NCI-H748 treated with DMSO at 0.1 percent for 48 hours (cell line): ENCODE data around the gene AFDN.

Experiments
- DNase-seq: peaks from one replicate; lab custom pipeline; 2025; lab: John Stamatoyannopoulos, UW

Gene AFDN

DNA sequence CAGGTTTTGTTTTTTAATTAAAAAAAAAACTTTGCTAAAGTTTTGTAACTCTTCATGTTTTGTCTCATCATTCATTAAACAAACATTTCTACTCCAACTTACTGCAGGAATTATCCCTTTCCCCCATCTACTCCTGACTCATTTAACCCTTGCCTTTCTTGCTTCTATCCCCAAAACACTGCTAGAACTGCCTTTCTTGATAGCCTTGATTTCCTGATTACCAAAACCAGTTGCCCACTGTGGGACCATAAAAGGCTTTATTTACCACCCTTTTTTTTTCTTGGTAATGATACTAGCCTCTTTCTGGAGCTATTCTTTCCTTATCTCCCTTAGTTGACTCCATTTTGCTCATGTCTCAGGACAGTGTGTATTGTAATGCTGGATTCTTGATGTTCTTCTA is 15.3 kb downstream of the AFDN start:
- no peak for DNase-seq

DNA sequence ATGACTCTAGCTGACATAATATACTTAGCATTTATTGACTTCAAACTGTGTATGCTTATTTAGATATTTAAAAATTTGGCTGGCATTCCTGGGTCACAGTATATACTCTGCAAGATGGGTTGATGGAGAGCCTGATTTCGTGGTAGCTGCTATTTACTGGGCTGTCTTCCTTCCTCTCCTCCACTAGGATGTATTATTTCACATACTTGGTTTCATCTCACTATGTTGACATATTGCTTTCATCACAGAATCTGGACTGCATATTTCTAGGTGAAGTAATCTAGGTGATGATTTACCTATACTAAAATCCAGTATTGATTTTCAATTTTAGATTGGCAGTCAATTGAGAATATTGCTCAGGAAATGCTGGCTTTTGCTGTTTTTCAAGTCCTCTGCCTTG is 15.7 kb downstream of the AFDN start:
- no peak for DNase-seq

DNA sequence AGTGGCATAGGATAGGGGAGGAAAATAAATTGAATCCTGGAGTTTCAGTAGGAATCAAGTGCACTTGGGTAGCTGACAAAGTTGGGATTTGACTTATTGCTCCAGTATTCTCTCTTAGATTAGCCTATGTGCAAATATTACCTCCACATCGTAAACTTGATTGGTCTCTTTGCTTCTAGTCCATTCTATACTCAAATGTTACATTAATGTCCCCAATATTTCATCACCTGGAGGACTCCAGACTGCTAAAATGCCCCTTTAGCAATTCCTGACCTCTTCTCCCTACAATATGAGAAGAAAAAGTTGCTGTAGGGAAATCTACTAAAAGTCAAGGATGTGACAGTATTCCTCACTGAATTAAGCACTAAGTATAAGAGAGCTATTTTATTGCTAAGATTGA is 16.3 kb downstream of the AFDN start:
- DNase-seq = no peak

DNA sequence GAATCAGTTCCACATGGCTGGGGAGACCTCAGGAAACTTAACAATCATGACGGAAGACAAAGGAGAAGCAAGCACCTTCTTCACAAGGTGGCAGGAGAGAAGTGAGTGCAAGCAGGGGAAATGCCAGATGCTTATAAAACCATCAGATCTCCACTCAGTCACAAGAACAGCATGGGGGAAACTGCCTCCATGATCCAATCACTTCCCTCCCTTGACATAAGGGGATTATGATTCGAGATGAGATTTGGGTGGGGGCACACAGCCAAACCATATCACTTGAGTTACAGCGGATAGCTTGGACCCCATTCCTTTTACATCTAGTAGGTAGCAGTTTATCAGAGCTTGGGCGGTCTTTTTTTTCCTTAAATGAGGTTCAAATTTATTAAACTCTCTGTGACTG is 19.1 kb downstream of the AFDN start:
- DNase-seq = no peak

GRCh38 chr6:167846997-167847606 is 20.4 kb downstream of the AFDN start:
- no peak for DNase-seq

DNA sequence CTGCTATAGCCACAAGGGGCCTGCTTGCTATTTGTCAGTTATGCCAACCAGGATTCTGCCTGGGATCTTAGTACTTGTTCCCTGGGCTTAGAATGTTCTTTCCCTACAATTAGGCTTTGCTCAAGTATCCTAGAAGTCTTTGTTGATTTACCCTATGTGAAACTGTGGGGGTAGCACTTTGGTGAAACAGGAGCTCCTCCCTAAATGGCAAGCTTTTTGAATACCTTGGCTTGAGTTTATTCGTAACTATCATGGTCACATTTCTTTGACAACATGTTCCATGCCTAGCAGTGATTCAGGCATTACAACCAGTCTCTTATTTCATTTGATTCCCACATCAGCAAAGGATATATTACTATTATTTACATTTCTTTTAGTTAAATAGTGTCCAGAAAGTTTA is 21.2 kb downstream of the AFDN start:
- no peak for DNase-seq

DNA sequence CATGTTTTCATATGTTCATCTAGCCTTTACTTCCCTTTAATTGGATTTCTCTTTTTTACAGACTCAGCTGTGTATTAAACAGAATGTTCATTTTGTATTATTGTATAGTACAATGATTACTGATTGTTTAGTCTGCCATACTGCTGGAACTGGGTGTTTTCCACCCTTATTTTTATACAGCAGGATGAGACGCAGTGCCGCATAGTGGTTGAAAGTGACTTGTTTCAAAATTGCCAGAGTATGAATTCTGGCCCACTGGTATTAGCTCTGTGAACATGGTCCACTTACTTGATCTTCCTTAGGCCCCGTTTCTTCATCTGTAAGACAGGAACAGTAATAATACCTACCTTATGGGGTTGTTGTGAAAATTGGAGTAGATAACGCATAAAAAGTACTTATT is 22.1 kb downstream of the AFDN start:
- DNase-seq = no peak

GRCh38 chr6:167849846-167850459 is 23.2 kb downstream of the AFDN start:
- no peak for DNase-seq

DNA sequence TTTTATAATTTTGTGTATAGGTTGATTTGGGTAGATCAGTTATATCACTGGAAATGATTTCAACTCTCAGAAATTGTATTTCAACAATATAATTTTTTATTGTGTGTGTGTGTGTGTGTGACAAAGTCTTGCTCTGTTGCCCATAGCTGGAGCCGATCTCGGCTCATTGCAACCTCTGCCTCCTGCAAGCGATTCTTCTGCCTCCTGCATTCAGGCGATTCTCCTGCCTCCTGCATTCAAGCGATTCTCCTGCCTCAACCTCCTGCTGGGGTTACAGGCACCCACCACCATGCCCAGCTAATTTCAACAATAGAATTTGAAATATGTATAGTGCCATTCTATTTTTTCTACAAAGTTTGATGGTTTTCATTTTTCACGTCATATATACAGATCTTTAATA is 24.1 kb downstream of the AFDN start:
- no peak for DNase-seq

- no peak for DNase-seq
These were observed 24.8 kb downstream of the AFDN start for GRCh38 chr6:167851370-167851952.

DNA sequence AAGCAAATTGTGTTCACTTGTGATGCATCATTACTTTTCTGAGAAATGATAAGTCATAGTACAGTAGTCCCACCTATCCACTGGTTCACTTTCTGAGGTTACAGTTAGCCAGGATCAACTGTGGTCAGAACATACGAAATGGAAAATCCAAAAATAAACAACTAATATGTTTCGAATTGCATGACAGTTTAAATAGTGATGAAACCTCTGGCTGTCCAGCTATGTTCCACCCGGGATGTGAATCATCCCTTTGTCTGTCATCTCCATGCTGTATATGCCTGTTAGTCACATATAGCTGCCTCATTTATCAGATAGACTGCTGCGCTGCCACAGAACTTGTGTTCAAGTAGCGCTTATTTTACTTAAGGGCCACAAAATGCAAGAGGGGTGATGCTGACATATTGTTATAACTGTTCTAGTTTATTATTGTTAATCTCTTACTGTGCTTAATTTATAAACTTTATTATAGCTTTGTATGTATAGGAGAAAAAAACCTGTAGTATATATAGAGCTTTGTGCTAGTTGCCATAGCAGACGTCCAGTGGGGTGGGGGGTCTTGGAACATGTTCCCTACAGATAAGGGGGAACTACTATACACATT is 29.2 kb downstream of the AFDN start:
- no peak for DNase-seq

DNA sequence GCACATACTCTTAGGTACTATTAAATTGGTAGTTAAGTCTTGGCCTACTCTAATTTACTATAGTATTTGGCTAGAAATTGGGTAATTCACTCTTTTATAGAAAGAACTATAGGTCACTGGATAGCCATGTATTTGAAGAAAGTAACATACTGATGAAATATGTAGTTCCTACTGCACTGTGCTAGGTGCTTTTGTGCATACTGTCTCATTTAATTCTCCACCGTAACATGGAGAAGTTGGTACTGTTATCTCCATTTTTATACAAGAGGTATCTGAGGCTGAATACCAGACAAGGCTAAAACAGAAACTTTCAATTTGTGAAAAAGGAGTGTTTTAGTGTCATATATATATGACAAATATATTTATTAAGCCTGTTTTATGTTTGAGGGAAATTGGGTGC is 29.8 kb downstream of the AFDN start:
- DNase-seq = no peak

DNA sequence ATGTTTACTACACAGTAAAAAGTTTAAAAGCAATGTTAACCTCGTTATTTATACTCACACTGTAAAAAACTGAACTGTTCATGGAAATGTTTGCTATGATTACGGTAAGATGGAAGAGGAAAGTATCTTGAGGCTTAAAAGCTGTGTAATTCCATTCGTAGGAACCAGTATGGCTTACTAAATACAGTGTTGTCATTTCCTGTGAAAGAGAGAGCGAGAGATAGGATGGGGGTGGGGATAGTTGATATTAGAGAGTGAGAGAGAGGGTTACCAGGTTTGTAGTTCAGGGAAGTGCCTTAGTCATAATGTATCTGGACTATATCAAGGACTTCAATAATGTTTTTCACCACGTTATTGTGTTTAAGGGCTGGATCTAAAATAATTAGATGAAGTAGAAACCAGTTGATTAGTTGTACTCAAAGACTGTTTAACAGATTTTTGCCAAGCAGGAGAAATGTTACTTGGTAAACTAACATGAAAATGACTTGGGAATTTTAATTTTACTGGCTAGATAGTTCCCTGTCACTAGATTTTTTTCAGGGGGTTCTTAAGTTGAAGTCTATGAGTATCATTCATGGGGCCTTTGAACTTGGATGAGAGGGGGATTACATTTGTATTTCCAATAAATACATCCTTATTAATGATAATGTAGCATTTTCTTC is 30.4 kb downstream of the AFDN start:
- no peak for DNase-seq

DNA sequence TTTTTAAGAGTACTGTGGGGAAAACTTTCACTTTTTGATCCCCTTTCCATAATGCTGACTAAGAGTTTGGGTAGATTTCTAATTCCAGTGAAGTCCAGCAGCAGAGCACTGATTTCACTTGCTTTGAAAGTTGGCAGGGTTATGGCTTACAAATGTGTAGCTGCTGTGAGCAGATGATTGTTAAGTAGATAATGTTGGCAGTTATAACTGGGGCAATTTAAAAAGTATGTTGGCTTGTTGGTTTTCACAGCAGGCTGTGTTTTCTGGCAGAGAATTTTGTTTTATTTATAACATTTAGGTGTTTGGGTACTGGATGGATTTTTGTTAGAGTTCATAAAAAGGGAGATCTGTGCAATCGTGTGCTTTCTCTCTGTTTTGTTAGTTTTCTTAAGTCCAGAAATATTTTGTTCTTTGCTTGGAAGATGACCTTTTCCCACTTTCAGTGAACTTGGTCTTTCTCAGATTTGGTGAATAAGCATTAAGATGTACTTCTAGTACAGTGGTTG is 31.4 kb downstream of the AFDN start:
- no peak for DNase-seq

DNA sequence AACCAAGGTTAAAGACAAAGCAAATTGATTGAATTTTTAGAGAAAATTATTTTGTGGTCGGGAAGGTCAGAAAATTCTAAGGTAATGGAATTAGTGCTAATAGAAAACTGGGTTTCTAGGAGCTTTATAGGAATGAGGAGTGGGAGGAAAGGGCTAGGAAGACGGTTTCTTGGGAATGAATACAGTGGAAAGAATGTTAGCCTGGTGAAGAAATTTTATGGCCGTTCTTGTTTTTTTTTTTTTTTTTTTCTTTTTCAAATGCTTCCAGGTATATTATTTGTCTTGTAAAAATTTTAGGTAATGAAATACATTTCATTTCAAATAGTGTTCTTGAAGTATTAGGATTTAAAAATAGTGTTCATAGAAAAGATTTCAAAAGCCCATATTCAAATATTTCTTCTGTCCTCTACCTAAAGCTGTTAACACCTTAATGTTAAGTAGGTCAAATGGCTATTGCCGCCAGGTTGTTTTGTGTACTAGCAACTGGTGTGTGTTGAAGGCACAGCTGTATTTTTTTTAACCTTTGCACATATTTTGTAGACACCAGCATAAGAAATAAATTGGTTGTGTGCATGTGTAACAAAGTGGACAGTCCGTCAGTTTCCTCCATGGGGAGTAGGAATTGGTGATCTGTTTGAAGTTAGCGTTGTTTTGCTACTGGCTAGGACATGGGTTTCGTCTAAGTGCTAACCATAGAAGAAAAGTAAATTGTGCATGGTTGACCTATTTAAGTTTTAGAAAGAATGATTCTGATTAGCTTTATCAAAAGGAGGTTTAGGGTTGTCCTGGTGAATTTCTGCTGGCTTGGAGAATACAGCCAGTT is 32.3 kb downstream of the AFDN start:
- DNase-seq = no peak

GRCh38 chr6:167860550-167861226 is 34.0 kb downstream of the AFDN start:
- no peak for DNase-seq

DNA sequence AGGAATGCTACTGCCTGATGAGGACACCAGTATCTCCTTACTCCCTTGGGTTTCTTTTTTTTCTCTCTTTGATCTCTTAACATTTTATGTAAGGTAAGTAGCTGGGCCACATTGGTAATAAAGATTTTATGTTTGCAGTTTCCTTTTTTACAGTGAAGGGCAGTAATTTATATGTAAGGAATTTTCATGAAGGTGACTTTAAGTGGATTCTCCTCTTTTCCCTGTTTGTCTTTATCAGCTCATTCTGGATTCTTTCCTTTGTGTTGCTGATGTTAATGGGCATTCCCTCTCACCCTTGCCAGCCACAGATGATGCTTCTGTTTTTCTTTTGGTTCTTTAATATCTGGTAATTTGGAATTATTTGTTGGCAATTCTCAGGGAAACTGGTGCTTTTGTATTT is 34.7 kb downstream of the AFDN start:
- no peak for DNase-seq

GRCh38 chr6:167863897-167864296 is 37.2 kb downstream of the AFDN start:
- no peak for DNase-seq

DNA sequence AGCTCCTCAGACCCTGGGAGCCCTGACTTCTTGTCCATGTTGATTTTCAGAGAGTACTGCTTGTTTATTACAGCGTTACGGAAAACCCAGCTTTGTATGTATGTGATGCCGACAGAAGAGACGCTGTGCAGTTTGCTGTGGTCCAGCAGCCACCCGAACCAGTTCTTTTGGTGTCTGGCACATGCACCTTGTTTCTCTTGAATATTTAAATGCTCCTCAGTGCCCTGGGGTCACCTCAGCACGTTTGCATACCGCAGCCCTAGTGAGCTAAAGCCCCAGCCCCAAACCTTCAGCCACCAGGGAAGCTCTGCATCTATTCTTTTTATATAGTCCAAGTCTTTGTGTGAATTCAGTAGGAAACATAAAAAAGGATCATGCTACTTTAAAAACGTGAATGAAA is 39.9 kb downstream of the AFDN start:
- DNase-seq = no peak

DNA sequence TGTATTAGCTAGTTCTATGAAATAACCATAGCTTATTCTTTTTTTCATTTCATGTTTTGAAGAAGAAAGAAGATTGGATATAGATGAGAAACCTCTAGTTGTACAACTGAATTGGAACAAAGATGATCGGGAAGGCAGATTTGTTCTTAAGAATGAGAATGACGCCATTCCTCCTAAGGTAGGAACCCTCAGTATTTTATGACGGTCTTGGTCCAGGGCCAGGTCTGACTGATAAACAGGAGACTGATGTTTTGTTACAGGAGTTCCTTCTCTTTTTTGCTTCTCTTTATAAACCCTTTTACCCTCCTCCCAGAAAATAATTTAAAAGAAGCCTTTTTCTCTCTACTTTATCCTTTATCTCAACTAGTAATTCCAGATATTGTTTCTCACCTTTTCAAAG is 43.6 kb downstream of the AFDN start:
- no peak for DNase-seq

DNA sequence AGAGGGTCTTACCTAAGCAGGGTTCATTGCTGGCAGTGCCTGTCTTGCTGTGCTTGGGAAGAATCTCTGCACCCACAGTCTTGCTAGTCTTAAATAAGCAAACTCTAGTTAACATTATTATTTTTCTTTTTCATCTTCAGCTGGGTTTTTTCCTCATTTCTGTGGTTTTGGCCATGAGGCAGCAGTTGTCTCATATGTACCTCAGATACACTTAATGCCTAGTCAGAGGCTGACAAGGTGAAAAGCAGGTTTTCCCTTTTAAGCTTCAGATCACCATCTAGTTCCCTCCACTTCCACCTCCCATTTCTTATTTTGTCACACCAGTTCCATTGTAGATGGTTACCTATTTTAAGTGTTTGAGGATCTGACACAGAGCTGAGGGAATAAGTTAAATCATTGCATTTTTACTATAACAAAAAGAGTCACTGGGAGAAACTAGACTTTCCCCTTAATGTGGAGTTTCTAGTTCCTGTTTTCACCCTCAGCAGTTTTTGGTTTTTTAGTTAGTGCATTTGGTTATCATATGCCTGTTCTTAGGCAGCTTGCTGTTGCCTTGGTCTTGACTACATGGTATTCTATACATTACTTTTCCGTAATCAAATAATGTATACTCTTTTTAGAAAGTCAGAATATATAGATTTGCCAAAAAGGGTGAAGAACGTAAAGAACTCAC is 46.0 kb downstream of the AFDN start:
- DNase-seq = no peak
